Omental fat pad (tissue), 4 donors: Measurements from ENCODE around the gene SAXO2. TPM values are rescaled to one million over a fixed set of nuclear protein-coding genes. Genes with fewer than 3 reads are reported as not detected.
"Not testable (repeated sequence)": the region's sequence is repeated elsewhere in the genome, so short reads cannot be mapped to it uniquely, and the experiment has no call there.

Source experiments
- ATAC-seq: fragments of 150-250 bp; one replicate; pipeline ENCODE4 v1.9.1; 2016; ENCODE audit warnings: mild to moderate bottlenecking, moderate library complexity; ENCODE audit not compliant: low FRiP score
- DNase-seq: peaks from one replicate; pipeline ENCODE4 v3.0.0-alpha.2; 2019; ENCODE audit warnings: low spot score
- CTCF ChIP-seq, 3 donors: fragments of 450-650 bp; IDR thresholded peaks; one replicate each; pipeline ENCODE4 v1.5.1; 2016 to 2017; ENCODE audit warnings: antibody characterized with exemption in 3 of 3, mild to moderate bottlenecking in 3 of 3, moderate library complexity in 2 of 3
- total RNA-seq, 4 donors: library from RNA; depleted of rRNA; stranded (reverse); fragments of >200 nt; gene quantifications; one replicate each; pipeline ENCODE4 v1.1.0, GENCODE V29; 2016

The SAXO2 gene
- total RNA-seq, 4 donors from 2014 or later, result 0.19 to 6.6 (median 1.9) TPM; not detected in 1

GRCh38 chr15:82248261-82248660 lies 14.4 kb upstream of the SAXO2 start:
- not testable (repeated sequence) for DNase-seq, ATAC-seq

- peak; percentile 69 for ATAC-seq
- DNase-seq, result not testable (repeated sequence)
Measured at GRCh38 chr15:82261566-82262421, 824 bp upstream of the SAXO2 start.

- ATAC-seq (no peak), DNase-seq (no peak)
- TF ChIP-seq CTCF (IDR thresholded peaks at IDR 0.05), result no peak
Measured at GRCh38 chr15:82263350-82263749, 732 bp downstream of the SAXO2 start.

GRCh38 chr15:82267137-82267536 lies 4.5 kb downstream of the SAXO2 start:
- DNase-seq, ATAC-seq: not testable (repeated sequence)

- not testable (repeated sequence) for ATAC-seq, DNase-seq
Measured at GRCh38 chr15:82268454-82268853, 5.8 kb downstream of the SAXO2 start.

GRCh38 chr15:82272154-82272553 lies 9.5 kb downstream of the SAXO2 start:
- no peak for TF ChIP-seq CTCF (IDR thresholded peaks at IDR 0.05)
- DNase-seq (no peak), ATAC-seq (no peak)

GRCh38 chr15:82275410-82275809 lies 12.8 kb downstream of the SAXO2 start:
- DNase-seq (no peak), ATAC-seq (no peak)
- no peak for TF ChIP-seq CTCF (IDR thresholded peaks at IDR 0.05)

GRCh38 chr15:82281276-82281675 lies 18.7 kb downstream of the SAXO2 start:
- DNase-seq, ATAC-seq: not testable (repeated sequence)

- DNase-seq, ATAC-seq: not testable (repeated sequence)
Measured at GRCh38 chr15:82282386-82282785, 19.8 kb downstream of the SAXO2 start.

GRCh38 chr15:82284381-82284780 lies 21.8 kb downstream of the SAXO2 start:
- DNase-seq, ATAC-seq: not testable (repeated sequence)

GRCh38 chr15:82286475-82286874 lies 23.9 kb downstream of the SAXO2 start:
- not testable (repeated sequence) for ATAC-seq

GRCh38 chr15:82288202-82288601 lies 25.6 kb downstream of the SAXO2 start:
- not testable (repeated sequence) for ATAC-seq, DNase-seq

More at GRCh38 chr15:82286475-82286874, 23.9 kb downstream of the SAXO2 start:
- not testable (repeated sequence) for DNase-seq
